Measurements from ENCODE around the gene HGS.

Gene HGS

GRCh38 chr17:81711814-81712467 lies 28.1 kb downstream of the HGS start, which contains the start of gene SLC25A10:
SLC25A10 (plus strand) TSS chr17:81712284; CDS start chr17:81712427, 143 bp downstream.
- DNase-seq (ENCODE audit: low spot score) = peak; percentile 71
- H3K4me3 ChIP-seq (ENCODE audit: severe bottlenecking) = peak within 1 kb of the TSS; percentile 87
- H3K27ac ChIP-seq (ENCODE audit: poor library complexity, severe bottlenecking) = peak within 1 kb of the TSS; percentile 66
- peaks cover 13% of the 10 kb centered on the region for H3K4me1 ChIP-seq (ENCODE audit: insufficient read depth, poor library complexity, severe bottlenecking)
- ATAC-seq (ENCODE audit: low read depth) = peak; percentile 70
- no peak for TF ChIP-seq CTCF (IDR thresholded peaks at IDR 0.05; ENCODE audit: poor library complexity, severe bottlenecking)
- no peaks in the 10 kb centered on the region for H3K27me3 ChIP-seq (ENCODE audit: insufficient read depth, poor library complexity, severe bottlenecking)
- no peaks in the 10 kb centered on the region for H3K9me3 ChIP-seq (ENCODE audit: severe bottlenecking)
- H3K36me3 ChIP-seq (ENCODE audit: low read depth) = peaks cover 19% of the 10 kb centered on the region

- Histone ChIP-seq H3K27me3 (ENCODE audit: insufficient read depth, poor library complexity, severe bottlenecking) (no peaks in the 10 kb centered on the region), H3K9me3 (ENCODE audit: severe bottlenecking) (no peaks in the 10 kb centered on the region), H3K27ac (ENCODE audit: poor library complexity, severe bottlenecking) (peak overlapping the region; percentile 66), H3K4me3 (ENCODE audit: severe bottlenecking) (peak overlapping the region; percentile 87), H3K4me1 (ENCODE audit: insufficient read depth, poor library complexity, severe bottlenecking) (peaks cover 13% of the 10 kb centered on the region), H3K36me3 (ENCODE audit: low read depth) (peaks cover 21% of the 10 kb centered on the region)
- peak; percentile 44 for ATAC-seq (ENCODE audit: low read depth)
- peak; percentile 43 for TF ChIP-seq CTCF (IDR thresholded peaks at IDR 0.05; ENCODE audit: poor library complexity, severe bottlenecking)
- DNase-seq (ENCODE audit: low spot score) = peak; percentile 75
Measured at GRCh38 chr17:81712468-81713003, 28.7 kb downstream of the HGS start.

- no peaks in the 10 kb centered on the region for H3K9me3 ChIP-seq (ENCODE audit: severe bottlenecking)
- H3K27ac ChIP-seq (ENCODE audit: poor library complexity, severe bottlenecking) = peak overlapping the region; percentile 66
- TF ChIP-seq CTCF (IDR thresholded peaks at IDR 0.05; ENCODE audit: poor library complexity, severe bottlenecking) = peak; percentile 1
- peaks cover 26% of the 10 kb centered on the region for H3K36me3 ChIP-seq (ENCODE audit: low read depth)
- DNase-seq (ENCODE audit: low spot score) (no peak), ATAC-seq (ENCODE audit: low read depth) (no peak)
- no peaks in the 10 kb centered on the region for H3K27me3 ChIP-seq (ENCODE audit: insufficient read depth, poor library complexity, severe bottlenecking)
- peaks cover 13% of the 10 kb centered on the region for H3K4me1 ChIP-seq (ENCODE audit: insufficient read depth, poor library complexity, severe bottlenecking)
- H3K4me3 ChIP-seq (ENCODE audit: severe bottlenecking) = peak overlapping the region; percentile 87
Measured at GRCh38 chr17:81713004-81713555, 29.3 kb downstream of the HGS start.

- Histone ChIP-seq H3K36me3 (ENCODE audit: low read depth) (peaks cover 29% of the 10 kb centered on the region), H3K4me3 (ENCODE audit: severe bottlenecking) (peak overlapping the region; percentile 87), H3K27ac (ENCODE audit: poor library complexity, severe bottlenecking) (peak overlapping the region; percentile 66), H3K4me1 (ENCODE audit: insufficient read depth, poor library complexity, severe bottlenecking) (peaks cover 13% of the 10 kb centered on the region), H3K27me3 (ENCODE audit: insufficient read depth, poor library complexity, severe bottlenecking) (no peaks in the 10 kb centered on the region), H3K9me3 (ENCODE audit: severe bottlenecking) (no peaks in the 10 kb centered on the region)
- no peak for DNase-seq (ENCODE audit: low spot score)
- no peak for TF ChIP-seq CTCF (IDR thresholded peaks at IDR 0.05; ENCODE audit: poor library complexity, severe bottlenecking)
- ATAC-seq (ENCODE audit: low read depth) = peak; percentile 2; the same call in 1 of the 3 replicates
Measured at GRCh38 chr17:81713556-81714411, 30.0 kb downstream of the HGS start.

All from RWPE2 (cell line).